Mammary epithelial cell (primary cell): ENCODE results near the gene RNF148.

ENCODE experiments used
- CTCF ChIP-seq, 2 donors: IDR thresholded peaks in 1 of 2; conservative IDR thresholded peaks in 1 of 2; 2 replicates each; pipeline ENCODE4 v1.5.1; 2011 to 2012; ENCODE audit warnings: inconsistent platforms in 2 of 2, low read length in 2 of 2, mild to moderate bottlenecking in 2 of 2, control low read depth in 1 of 2, low read depth in 1 of 2; ENCODE audit not compliant: insufficient read depth in 1 of 2; ENCODE audit errors: extremely low read depth in 1 of 2
- EZH2 ChIP-seq: IDR thresholded peaks from 2 replicates; pipeline ENCODE4 v1.6.1; 2012; ENCODE audit warnings: low read length, inconsistent platforms, borderline replicate concordance

GRCh38 chr7:122719010-122719578 lies 16.4 kb upstream of the RNF148 start:
- TF ChIP-seq CTCF (conservative IDR thresholded peaks at IDR 0.05 in 1 of 2, IDR thresholded peaks at IDR 0.05 in 1 of 2; ENCODE audit: extremely low read depth in 1 of 2, insufficient read depth in 1 of 2, low read depth in 1 of 2, low read length in 2 of 2) (no peak), EZH2 (no peak)
